GM06990 (cell line): ENCODE data around the gene FANCC.

ENCODE experiments used
- DNase-seq: peaks from one replicate; pipeline ENCODE4 v3.0.0-alpha.2; 2011; ENCODE audit not compliant: insufficient read length; ENCODE audit errors: extremely low read depth
- H3K27me3 ChIP-seq: replicated peaks from 2 replicates; pipeline ENCODE4 v1.6.0; 2011; ENCODE audit warnings: low read length; ENCODE audit not compliant: control insufficient read depth, insufficient read depth
- H3K36me3 ChIP-seq: 2 replicates; pipeline ENCODE4 v1.5.1; 2011; ENCODE audit warnings: low read length; ENCODE audit not compliant: control insufficient read depth, insufficient read depth
- H3K4me3 ChIP-seq: replicated peaks from 2 replicates; pipeline ENCODE4 v1.5.1; 2011; ENCODE audit warnings: low read depth, mild to moderate bottlenecking, control low read depth, low read length
- TF ChIP-seq, protein P1 (sequence below): IDR thresholded peaks from 2 replicates; pipeline ENCODE4 v1.5.1; 2011; ENCODE audit warnings: low read length, control low read depth, mild to moderate bottlenecking, inconsistent platforms; ENCODE audit not compliant: insufficient read depth, poor library complexity, severe bottlenecking

The FANCC gene

GRCh38 chr9:95105519-95106287 is 211.8 kb downstream of the FANCC start:
- no peak overlapping the region for H3K4me3 ChIP-seq
- no peaks in the 10 kb centered on the region for H3K27me3 ChIP-seq
- H3K36me3 ChIP-seq, result peaks cover 5% of the 10 kb centered on the region
- TF ChIP-seq, protein P1, sequence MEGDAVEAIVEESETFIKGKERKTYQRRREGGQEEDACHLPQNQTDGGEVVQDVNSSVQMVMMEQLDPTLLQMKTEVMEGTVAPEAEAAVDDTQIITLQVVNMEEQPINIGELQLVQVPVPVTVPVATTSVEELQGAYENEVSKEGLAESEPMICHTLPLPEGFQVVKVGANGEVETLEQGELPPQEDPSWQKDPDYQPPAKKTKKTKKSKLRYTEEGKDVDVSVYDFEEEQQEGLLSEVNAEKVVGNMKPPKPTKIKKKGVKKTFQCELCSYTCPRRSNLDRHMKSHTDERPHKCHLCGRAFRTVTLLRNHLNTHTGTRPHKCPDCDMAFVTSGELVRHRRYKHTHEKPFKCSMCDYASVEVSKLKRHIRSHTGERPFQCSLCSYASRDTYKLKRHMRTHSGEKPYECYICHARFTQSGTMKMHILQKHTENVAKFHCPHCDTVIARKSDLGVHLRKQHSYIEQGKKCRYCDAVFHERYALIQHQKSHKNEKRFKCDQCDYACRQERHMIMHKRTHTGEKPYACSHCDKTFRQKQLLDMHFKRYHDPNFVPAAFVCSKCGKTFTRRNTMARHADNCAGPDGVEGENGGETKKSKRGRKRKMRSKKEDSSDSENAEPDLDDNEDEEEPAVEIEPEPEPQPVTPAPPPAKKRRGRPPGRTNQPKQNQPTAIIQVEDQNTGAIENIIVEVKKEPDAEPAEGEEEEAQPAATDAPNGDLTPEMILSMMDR, result no peak
- DNase-seq, result no peak

DNA sequence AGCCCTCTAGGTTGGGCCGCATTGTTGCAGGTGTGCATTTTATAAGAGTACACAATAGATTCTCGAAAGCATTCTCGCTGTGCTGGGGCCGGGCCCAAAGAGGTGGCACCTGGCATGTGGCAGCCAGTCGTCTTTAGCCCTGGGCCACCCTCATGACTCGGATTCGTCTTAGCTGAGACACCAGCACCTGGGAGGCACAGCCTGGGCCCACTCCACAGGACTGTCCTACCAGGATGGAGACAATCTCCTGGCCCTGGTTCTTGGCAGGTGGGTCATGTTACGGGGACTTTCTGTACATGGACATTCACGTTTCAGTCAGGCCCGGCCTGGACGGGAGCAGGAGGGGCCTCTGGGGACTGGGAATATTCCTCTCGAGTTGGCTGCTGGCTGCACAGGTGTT is 212.5 kb downstream of the FANCC start:
- no peak overlapping the region for H3K4me3 ChIP-seq
- TF ChIP-seq, protein P1, result no peak
- peaks cover 5% of the 10 kb centered on the region for H3K36me3 ChIP-seq
- DNase-seq, result no peak
- H3K27me3 ChIP-seq, result no peaks in the 10 kb centered on the region

DNA sequence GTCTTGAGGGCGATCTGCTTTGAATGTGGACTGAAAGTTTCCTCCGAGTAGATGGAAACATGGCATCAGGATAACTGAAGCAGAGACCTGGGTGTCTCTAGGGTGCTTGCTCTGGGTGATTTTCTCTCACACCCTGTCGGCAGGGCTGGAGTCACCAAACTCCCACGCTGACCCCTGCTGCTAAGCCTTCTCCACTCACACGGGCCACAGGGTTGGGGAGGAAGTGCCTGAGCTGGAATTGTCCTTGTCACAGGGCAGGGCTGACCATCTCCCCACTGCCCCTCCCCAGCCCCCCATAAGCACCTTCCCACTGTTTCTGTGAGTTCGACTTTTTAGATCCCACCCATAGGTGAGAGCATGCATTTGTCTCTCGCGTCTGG is 212.9 kb downstream of the FANCC start:
- no peak for DNase-seq
- TF ChIP-seq, protein P1, result no peak
- Histone ChIP-seq H3K36me3 (peaks cover 5% of the 10 kb centered on the region), H3K27me3 (no peaks in the 10 kb centered on the region), H3K4me3 (no peak overlapping the region)

DNA sequence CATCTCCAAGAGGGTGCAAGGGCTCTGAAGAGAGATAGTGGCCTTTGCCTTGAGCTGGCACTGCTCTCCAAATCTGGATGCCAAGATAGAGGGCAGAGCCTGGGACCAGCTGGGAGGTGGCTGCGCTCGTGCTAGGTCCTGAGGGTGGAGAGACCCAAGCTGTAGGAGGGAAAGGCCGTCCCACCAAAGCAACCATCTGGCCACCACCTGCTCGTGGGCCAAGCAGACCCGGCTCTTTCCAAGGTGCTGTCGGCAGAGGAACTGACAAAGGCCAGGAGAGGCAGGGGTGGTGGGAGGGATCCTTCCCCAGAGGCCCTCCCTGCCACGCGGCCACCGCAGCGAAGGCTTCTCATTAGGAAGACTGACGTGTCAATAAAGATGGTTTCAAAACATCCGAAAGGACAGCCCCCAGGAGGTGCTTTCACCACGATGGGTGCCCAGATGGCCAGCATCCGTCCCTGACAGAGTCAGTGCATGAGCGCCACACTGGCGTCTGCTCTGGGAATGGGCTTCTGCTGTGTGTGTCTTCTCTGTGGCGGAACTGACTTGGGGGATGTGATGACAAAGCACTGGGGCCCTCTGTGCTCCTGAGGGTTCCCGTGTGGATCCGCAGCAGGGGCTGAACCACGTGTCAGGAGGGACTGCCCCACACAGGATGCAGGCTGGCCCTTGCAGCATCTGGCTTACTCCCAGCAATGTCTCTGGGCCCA is 213.5 kb downstream of the FANCC start:
- H3K36me3 ChIP-seq, result peaks cover 5% of the 10 kb centered on the region
- TF ChIP-seq, protein P1, result no peak

GRCh38 chr9:95103281-95103771 is 214.2 kb downstream of the FANCC start:
- Histone ChIP-seq H3K4me3 (no peak overlapping the region), H3K27me3 (no peaks in the 10 kb centered on the region), H3K36me3 (peaks cover 6% of the 10 kb centered on the region)
- DNase-seq, result no peak
- TF ChIP-seq, protein P1, result no peak

More for the DNA sequence above, 213.5 kb downstream of the FANCC start:
- DNase-seq, result no peak
- H3K4me3 ChIP-seq, result no peak overlapping the region
- H3K27me3 ChIP-seq, result no peaks in the 10 kb centered on the region
